NCI-H1105 treated with DMSO at 0.1 percent for 48 hours (cell line): ENCODE measurements around the gene NTRK2.
A peak's percentile ranks its signal among the peaks of the same experiment; 100 is the strongest.

Source experiments
- DNase-seq: peaks from one replicate; lab custom pipeline; 2025; lab: John Stamatoyannopoulos, UW

Gene NTRK2

DNA sequence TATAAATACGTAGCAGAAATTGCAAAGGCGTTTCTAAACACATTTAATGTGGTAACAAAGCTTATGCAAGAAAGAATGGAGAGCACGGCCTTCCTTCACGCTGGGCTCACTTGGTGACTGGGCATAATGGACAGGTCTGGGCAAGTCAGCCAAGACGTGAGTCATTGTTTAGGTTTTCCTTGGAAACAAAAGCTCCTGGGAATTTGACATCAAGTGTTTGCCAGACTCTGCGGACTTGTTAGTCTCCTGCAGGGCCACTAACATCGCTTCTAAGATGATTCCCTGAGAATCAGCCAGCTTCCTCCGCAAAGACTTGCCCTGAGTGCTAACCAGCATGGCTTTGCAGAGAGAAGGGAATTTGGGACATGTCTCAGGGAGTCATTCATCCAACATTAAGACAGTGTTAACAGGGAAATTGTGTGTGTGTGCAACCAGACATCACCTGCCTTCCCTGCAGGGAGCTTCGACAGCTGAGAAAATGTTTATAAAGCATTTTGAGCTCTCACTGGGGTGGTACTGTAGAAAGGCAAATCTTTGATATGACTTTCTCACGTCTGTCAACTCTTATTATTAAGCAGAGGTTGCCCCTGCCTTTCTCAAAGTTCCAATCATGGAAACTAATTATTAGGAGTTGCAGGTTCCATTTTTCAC, 182.5 kb downstream of the NTRK2 start:
- DNase-seq: peak; percentile 14

DNA sequence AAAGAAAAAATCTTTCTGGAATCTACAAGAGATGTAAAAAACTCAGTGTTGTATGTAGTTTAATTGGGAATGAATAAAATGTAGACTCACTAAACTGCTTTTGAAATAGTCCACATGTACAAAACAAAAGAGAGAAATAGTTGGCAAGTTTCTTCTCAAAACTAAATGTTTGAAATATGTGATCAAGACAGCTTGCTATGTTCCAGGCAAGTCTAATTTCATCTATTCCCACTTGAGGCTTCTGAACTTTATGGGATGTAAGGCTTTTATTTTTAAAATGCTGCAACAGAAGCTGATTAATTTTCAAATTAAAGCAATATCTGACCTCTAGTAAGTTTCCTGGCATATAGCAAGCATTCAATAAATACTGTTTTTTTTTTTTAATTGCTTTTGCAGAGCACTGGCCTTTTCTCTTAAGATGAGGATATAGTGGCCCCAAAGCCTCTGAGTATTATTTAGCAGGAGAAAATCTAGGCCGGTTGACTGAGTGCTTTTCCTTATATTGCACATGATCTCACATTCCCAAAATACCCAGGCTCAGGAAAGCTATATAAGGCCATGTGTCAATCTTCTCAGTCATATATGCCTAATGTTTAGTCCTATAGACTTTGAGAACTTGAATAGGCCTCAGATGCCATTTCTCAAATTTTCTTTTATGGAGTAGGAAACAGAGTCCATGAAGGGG, 183.2 kb downstream of the NTRK2 start:
- no peak for DNase-seq

DNA sequence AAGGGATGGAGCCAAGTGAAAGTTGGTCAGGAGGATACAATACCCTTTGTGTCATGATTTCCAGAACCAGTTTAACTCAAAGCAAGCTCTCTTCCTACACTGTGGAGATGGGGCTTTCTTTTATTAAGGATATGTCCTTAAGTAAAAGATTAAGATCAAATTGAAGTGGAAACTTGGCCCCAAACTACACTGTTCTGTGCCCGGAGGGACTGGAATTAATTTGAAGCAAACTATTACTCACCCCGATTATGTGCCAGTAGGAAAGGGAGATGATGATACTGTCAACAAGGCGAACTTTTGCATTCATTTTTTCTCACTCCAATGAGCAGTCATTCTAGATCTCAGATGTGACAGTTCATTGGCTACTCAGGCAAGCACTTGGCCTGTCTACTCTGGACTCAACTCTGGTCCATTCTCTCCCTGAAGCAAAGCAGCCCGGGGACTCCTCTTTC, 186.7 kb downstream of the NTRK2 start:
- no peak for DNase-seq

DNA sequence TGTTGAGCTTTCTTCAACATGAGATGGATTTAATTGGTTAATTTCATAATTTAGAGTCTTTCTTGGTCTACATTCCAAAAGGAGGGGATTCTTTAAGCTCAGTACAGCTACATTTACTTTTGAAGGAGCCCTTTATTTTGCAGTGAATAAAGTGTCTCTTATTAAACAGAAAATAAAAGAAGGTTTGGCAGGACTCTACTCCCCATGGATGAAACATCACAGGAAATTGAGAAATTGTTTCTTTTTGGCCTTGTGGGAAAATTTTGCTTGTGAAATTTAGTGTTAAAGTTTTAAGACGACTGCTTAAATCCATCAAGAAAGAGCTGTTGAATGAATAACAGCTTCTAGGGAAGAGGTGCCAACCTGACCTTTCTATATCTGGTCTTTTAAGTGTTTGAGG, 187.7 kb downstream of the NTRK2 start:
- no peak for DNase-seq

DNA sequence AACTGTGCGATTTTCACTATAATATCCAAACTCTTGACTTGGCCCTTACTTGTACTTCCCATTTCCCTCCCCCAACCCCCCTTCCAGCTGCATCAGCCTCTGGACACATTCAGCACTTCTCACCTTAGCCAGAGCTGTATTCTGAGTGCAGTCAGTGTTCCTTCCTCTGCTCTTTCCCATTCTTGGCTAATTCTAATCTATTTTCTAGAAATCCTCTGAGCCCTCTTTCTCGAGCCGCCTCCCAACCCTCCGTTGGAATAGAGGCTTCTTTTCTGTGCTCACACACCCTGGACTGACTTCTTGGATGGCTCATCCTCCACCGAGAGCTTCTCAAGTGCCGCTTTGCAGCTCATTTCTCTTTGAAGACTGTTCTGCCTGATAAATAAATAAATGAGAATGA, 188.8 kb downstream of the NTRK2 start:
- DNase-seq: no peak

DNA sequence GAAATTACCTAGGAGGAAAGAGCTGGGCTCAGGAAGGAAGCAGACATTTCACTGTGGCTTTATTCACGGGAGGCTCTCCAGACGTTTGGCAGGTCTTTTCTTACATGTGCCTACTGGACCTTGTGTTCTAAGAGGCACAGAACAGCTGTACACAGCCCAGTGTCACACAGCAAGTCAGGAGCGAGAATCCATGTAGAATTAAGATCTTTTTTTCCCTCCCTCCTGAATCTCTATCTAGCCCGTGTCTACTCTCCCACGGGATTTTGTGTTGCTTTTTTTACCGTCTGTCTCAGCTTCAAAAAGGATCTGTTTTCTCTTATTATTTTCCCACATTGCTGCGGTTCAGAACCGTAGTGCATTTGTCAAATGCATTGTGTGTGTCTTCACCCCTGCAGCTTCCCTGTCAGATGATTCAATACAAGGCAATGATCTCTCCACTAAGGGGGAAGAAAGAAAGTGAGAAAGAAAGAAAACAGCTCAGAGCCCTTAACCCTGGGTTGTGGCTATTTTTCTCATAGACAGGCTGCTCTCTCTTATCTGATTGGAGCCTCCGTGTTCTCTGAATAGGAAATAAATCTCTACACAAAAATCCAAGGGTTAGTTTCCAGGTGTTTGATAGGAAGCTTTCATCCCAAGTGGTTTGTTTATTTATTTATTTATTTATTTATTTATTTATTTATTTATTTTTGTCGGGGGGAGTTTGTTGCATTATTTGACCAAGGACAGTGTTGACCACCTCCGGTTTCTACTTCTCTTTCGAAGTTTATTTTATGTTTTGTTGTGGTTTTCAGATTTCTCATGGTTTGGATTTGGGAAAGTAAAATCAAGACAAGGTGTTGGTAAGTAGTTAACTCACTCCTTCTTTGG, 191.0 kb downstream of the NTRK2 start:
- DNase-seq: no peak

DNA sequence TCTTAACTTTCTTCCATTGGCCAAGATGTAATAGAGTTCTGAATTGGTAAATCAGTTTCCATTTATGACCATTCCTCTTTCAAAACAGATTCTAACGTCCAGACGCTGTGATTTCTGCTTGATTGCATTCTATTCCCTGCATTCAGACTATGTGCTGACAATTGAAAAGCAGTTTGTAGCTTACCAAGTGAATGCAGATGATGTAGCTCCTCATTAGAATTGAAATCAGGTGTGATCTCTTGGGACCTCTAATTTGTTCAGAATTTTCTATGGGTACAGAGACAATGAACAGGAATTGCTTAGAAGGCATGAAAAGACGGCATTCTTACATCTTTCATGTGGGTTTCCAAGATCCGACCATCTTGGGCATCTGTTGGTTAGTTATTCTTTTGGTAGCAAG, 191.9 kb downstream of the NTRK2 start:
- no peak for DNase-seq

DNA sequence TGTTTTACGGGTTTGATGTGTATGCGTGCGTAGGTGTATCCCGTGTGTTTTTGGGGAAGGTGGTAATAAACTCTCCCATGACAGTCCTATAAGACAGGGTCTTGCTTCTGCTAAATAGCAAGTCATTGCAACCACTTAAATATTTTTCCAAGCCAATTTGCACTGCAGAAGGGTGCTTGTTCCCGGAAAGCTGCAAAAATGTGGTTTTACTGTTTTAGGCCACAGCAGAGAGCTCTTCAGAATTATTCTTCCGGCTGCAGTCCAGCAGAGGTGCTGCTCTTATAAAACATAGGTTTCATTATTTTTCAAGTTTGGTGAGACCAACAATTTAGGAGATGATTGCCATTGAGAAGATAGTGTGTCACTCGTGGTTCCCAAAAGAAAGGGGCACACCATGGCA, 192.8 kb downstream of the NTRK2 start:
- no peak for DNase-seq

DNA sequence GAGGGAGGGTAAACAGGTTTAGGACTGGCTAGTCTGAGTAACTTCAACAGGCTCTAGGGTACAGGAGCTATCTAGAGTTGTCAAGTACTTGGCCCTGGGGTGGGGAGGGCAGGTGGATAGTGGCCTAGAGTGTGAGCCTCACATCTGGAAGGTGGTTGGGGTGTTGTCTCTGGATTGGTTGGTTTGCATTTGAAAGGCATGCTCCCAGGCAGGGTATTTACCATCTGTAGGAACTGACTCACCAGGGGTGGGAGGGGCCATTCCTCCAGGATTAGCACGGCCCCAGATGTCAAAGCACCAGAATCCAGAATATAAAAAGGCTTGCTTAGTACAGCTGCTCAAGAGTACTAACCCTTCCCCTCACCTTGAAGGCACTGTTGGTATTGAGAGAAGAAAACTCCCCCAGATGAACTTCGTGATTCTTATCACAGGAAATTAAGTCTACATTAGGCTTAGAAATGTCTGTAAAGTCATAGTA, 193.3 kb downstream of the NTRK2 start:
- no peak for DNase-seq

DNA sequence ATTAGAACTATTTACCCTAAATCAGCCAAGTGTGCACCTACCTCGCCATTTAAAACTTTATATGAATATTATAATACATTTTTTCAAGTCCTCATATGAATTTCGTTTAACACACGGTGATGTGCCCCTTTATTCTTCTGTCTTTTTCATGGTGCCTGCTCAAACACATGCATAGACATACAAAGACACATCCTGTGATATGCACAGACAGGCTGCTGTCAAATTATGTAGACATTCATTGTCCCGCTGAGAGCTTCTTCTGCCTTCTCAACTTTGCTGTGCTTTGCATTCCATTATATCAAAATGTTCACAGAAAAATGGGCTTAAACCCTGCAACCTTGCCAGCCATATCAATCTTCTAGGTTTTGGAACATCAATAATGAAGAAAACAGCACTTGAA, 193.8 kb downstream of the NTRK2 start:
- no peak for DNase-seq

DNA sequence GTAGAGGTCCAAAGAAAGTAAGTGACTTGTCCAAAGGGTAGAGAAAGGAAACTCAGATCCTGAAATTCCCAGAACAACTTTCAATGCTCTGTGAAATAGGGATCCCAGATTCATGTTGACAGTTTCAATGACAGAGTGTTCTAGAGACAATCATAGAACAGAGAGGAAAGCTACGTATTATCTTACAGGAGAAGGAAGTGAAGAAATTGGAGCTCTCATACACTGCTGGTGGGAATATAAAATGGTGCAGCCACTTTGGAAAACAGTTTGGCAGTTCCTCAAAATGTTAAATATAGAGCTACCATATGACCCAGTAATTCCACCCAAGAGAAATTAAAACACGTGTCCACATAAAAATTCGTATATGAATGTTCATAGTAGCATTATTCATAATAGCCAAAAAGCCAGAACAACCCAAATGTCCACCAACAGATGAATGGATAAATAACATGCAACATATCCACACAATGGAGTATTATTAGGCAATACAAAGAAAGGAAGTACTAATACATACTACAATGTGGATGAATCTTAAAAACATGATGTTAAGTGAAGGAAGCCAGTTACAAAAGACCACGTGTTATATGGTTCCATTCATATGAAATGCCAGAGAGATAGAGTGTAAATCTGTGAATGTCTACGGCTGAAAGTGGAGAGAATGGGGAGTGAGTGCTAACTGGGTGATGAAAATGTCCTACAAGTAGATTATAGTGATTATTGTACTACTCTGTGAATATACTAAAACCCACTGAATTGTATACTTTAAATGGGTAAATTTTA, 197.1 kb downstream of the NTRK2 start:
- DNase-seq: no peak

DNA sequence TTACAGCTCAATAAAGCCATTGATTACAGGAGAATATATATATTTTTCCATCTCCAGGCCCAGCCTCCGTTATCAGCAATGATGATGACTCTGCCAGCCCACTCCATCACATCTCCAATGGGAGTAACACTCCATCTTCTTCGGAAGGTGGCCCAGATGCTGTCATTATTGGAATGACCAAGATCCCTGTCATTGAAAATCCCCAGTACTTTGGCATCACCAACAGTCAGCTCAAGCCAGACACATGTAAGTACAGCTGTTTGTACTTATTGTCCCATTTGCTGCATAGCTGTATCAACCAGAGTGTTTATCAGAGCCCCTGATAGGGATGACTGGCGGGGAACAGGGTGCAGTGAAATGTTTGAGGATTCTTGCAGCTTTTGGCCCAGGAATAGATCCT, 197.7 kb downstream of the NTRK2 start:
- no peak for DNase-seq

DNA sequence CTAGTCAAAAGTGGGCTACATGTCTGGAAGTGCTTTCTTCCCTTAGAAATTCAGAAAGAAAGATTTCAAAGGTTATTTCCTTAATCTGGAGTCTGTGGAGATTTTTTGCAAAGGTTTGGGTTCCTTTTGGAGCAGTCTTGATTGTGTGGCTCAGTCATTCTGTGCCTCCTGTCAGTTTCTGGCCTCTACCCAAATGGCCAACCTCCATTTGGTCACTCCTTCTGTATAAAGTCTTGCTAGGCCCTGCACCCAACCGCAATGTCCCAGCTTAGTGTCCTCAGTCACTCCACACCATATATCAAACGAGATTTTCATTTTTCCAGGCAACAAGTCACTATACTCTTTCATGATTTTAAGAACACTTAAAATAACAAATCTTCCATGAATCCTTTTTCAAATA, 199.6 kb downstream of the NTRK2 start:
- no peak for DNase-seq

DNA sequence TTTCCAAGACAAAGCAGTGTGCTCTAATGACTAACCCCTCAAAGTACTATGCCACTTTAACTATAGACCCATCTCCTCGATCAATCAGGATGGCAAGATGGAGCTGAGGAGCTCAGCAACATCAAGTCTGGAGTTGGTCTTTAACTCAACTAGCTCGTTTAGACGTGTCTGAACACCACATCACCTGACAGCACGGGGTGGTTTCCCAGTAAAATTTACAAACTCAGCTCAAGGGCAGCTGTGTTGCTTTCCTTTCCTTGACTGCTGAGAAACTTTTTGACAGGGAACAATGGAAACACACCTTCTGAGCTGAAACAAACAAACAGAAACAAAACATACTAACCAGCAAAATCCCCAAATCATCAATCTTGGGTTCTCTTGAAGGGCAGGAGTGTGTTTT, 202.5 kb downstream of the NTRK2 start:
- DNase-seq: no peak

DNA sequence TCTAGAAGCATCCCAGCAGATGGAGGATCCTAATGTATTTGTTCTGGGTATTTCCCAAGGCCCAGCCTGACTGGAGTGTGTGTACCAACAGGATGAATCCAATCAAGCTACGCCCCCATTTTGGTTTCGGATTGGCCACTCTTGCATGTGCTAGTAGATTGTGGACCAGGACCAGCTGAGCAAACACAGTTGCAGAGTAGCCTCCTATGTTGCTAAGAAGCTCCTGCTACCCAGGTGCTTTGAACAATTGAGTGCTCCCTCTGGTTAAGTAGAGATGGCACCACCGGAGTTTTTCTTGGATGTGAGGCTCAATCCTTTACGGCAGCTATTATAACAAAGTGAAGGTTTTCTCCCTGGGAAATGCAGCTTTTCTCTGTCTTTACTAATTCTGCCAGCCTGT, 204.5 kb downstream of the NTRK2 start:
- no peak for DNase-seq

DNA sequence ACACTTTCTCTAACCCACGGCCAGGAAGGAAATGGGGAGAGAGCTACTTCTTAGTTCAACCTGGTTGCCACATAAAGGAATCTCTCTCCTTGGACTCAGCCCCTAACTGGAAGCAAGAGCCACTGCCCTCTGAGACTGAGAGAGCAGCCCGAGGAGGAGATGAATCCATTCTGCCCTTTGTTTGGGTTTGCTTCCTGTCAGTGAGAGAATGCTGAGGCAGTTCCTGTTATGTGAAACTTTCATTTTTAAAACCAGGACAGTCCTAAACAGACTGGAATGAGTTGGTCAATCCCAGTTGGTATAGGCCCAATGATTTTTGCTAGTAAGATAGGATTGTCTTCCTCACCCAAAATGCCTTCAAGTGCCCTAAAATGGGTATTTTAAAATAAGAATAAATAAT, 205.1 kb downstream of the NTRK2 start:
- no peak for DNase-seq

DNA sequence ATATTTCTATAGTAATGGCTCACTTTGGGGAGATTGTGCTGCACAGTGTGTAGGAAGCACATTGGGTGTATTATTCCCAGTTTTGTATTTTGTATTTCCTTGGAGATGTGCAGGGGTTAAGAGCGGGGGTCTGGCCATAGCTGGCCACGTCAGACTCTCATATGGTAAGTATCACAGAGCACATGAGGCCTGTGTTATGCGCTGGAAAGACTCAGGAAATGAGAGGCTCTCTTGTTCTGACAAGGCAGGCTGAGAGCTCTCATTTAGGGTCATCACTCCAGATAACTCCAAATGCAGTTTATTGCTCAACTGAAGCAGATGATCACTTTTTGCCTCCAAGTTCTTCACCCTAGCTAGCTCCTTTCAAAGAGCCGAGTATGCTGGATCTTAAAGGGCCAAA, 205.7 kb downstream of the NTRK2 start:
- DNase-seq: no peak

DNA sequence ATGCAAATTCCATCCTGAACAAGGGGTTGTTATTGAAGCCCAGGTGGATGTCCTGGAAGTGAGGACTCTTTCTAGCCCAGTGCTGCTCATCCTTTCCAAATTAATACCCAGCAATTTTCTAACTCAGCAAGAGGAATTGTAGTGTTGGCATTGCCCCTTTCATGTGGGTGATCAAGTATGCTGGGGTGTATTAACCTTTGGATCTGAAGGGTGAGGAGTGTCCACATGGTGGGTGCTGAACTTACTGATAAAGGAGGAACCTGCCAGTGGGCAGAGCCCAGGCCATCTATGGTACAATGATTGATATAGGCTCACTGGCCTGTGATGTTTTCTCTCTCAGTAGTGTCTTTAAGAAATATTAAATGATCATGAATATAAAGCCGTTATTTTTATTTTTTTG, 210.1 kb downstream of the NTRK2 start:
- DNase-seq: no peak

DNA sequence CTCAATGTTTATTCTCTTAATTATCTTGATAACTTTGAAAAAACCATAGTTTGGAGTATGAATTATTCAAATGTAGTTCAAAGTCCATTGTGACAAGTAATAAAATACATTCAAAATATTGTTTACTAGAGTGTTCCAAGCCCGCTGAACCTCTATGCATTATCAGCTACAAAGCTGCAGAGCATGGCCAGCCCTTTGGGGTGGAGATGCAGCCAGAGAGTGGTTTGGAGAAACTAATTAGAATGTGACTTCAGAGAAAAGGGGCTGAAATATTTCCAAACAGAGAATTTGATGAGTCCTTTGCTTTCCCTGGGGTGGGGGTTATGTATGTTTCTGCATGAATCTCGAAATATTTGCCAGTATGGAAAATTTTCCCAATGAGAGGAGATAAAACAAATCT, 211.3 kb downstream of the NTRK2 start:
- no peak for DNase-seq

DNA sequence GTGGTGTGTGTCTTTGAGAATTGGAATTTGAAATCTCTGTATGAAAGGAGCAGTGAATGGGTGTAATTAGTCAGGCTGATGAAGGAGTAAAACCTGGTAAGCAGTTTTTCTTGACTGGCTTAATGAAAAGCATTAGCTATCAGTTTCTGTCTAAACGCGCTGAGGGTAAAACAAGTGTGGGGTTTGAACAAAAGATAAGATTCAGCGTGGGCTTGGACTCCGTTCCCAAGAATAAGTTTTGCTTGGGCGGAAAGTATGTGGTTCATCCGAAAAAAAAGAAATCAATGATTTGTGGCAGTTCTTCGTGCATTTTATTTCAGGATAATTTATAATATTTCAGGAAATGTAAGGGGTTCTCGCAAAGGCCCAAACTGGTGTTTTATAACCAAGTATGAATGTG, 217.3 kb downstream of the NTRK2 start:
- DNase-seq: no peak

DNA sequence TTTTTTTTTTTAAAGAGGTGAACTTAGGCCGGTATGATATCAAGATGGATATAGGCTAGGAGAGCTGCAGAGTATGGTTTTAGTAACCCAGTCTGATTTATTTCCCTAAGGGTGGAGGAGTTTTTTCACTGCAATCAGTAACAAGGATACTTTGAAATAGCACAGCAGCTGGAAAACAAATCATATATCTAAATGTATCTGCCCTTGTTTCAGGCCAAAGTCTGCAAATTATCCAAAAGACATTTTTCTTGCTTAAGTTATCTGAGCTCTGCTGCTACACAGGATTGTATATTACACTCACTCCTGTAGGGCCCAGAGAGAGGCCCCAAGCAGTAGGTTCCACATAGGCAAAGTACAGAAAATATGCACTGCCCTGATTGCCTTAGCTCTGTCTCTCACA, 222.4 kb downstream of the NTRK2 start:
- no peak for DNase-seq
